GM19035 (cell line): ENCODE measurements around the gene AFG1L.

Experiments used
- ATAC-seq: cut with Tn5 transposase; IDR thresholded peaks from one replicate; pipeline ENCODE4 v1.9.1; 2021; ENCODE audit not compliant: unreplicated experiment

AFG1L gene

GRCh38 chr6:108568551-108569305 is 273.9 kb downstream of the AFG1L start:
- no peak for ATAC-seq

- no peak for ATAC-seq
Measured at GRCh38 chr6:108570517-108570916, 275.7 kb downstream of the AFG1L start.

- ATAC-seq = no peak
Measured at GRCh38 chr6:108574457-108575141, 279.7 kb downstream of the AFG1L start.
